Stimulated activated CD8-positive, alpha-beta memory T cell treated with anti-CD3 and anti-CD28 coated beads, Interleukin-7, amount 100 ng/mL, for 24 hours (primary cell): Measurements from ENCODE around the gene VWCE.

ENCODE experiments used
- DNase-seq: peaks from one replicate; pipeline ENCODE4 v3.0.0-alpha.2; 2020; ENCODE audit warnings: low read depth

VWCE gene

GRCh38 chr11:61280883-61281580 lies 14.1 kb downstream of the VWCE start:
- no peak for DNase-seq

GRCh38 chr11:61279934-61280659 lies 15.0 kb downstream of the VWCE start:
- no peak for DNase-seq

- no peak for DNase-seq
Observed at GRCh38 chr11:61278001-61278470, 17.1 kb downstream of the VWCE start.

GRCh38 chr11:61277186-61278000 lies 17.7 kb downstream of the VWCE start:
- DNase-seq = no peak

GRCh38 chr11:61275191-61275590 lies 19.9 kb downstream of the VWCE start:
- no peak for DNase-seq

GRCh38 chr11:61274084-61274483 lies 21.0 kb downstream of the VWCE start:
- no peak for DNase-seq

- no peak for DNase-seq
Observed at GRCh38 chr11:61273178-61274078, 21.7 kb downstream of the VWCE start.

GRCh38 chr11:61272731-61273130 lies 22.4 kb downstream of the VWCE start:
- DNase-seq = no peak

GRCh38 chr11:61270354-61271076 lies 24.6 kb downstream of the VWCE start:
- DNase-seq = no peak

- no peak for DNase-seq
Observed at GRCh38 chr11:61268588-61269250, 26.4 kb downstream of the VWCE start.

GRCh38 chr11:61267437-61267841 lies 27.7 kb downstream of the VWCE start:
- no peak for DNase-seq

- DNase-seq = no peak
Observed at GRCh38 chr11:61266602-61267001, 28.5 kb downstream of the VWCE start.

- no peak for DNase-seq
Observed at GRCh38 chr11:61265357-61265756, 29.8 kb downstream of the VWCE start.

GRCh38 chr11:61264795-61265194 lies 30.3 kb downstream of the VWCE start:
- DNase-seq = no peak

GRCh38 chr11:61264371-61264770 lies 30.7 kb downstream of the VWCE start:
- no peak for DNase-seq

- no peak for DNase-seq
Observed at GRCh38 chr11:61259363-61259762, 35.8 kb downstream of the VWCE start.

GRCh38 chr11:61258546-61258945 lies 36.6 kb downstream of the VWCE start:
- DNase-seq = no peak

- no peak for DNase-seq
Observed at GRCh38 chr11:61256710-61257482, 38.2 kb downstream of the VWCE start.

GRCh38 chr11:61254403-61255025 lies 40.6 kb downstream of the VWCE start:
- peak; percentile 34 for DNase-seq
